Activated CD4-positive, alpha-beta T cell treated with anti-CD3 and anti-CD28 coated beads for 48 hours (primary cell): ENCODE results near the gene OR2A12.
"Not testable (repeated sequence)": the region's sequence is repeated elsewhere in the genome, so short reads cannot be mapped to it uniquely, and the experiment has no call there.

Experiments
- DNase-seq: peaks from one replicate; pipeline ENCODE4 v3.0.0-alpha.2; 2020

The OR2A12 gene, protein sequence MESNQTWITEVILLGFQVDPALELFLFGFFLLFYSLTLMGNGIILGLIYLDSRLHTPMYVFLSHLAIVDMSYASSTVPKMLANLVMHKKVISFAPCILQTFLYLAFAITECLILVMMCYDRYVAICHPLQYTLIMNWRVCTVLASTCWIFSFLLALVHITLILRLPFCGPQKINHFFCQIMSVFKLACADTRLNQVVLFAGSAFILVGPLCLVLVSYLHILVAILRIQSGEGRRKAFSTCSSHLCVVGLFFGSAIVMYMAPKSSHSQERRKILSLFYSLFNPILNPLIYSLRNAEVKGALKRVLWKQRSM

DNA sequence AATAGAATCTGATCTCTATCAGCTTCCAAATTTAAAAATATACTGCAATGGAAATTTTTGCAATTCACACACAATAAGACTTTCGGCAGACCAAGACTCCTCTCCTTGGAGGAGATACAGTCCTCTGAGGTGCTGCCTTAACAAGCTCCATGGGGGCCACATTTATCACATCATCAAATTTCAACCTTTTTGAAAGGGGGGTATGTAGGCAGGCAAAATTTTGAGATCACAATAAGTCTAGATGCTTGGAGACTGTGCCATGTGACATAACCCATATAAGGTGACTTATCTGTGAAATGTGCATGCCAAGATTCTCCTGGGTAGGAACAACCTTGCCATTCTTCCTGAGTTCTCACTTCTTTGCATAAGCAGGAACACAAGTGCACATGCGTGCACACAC lies at the start of gene OR2A12:
Gene OR2A12 (plus strand): TSS at position 301 of the 400 bp plus-strand sequence. CDS start 8,830 bp downstream, outside the sequence.
- no peak for DNase-seq

DNA sequence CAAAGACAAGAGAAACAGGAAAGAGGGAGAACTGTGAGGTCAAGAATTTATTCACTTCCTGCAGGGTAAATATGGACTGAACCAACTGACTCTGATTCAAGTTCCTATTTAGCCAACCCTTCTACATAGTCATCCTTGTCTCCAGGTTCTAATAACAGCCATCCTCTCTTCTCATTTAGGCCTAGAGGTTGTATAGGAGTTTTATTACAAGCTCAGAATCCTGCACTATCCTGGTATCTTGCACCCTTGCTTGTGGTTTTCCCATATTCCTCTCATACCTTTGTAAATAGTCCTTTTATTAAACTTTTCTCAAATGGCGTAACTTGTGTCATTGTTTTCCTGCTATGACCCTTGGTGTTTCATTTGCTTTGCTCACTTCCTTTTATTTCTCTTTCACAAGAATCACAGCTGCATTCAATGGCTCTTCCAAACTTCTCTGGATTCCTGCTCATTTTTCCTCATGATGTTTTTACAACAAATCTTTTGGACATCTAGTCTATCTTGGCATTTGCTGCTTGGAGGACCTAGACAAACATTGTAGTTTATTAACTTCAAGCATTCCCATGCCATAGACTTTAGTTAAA lies 49.7 kb upstream of the OR2A12 start:
- no peak for DNase-seq

- DNase-seq = no peak
Measured at GRCh38 chr7:144037414-144038035, 48.6 kb upstream of the OR2A12 start.

DNA sequence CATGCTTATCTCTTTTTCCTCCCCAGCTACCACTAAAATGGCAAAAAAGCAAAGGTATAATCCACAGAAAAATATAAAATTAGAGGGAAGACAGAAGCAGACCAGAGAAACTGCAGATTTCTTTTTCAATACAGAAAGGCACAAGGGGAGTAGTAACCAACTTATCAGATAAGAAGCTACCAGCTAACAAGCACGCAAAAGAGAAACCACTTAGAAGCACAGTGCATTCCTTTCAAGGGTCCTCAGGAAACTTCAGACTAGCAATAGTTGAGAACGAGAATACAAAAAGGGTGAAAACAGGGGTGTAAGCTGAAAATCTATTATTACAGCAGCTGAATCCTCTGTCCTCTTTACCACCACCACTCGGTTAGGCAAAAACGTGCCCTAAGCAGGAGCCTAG lies 47.2 kb upstream of the OR2A12 start:
- DNase-seq = no peak

GRCh38 chr7:144048648-144049047 lies 37.4 kb upstream of the OR2A12 start, which contains the start of gene OR2A5:
OR2A5 (plus strand) TSS chr7:144048948; CDS start chr7:144050402, 1,454 bp downstream.
- DNase-seq = no peak

DNA sequence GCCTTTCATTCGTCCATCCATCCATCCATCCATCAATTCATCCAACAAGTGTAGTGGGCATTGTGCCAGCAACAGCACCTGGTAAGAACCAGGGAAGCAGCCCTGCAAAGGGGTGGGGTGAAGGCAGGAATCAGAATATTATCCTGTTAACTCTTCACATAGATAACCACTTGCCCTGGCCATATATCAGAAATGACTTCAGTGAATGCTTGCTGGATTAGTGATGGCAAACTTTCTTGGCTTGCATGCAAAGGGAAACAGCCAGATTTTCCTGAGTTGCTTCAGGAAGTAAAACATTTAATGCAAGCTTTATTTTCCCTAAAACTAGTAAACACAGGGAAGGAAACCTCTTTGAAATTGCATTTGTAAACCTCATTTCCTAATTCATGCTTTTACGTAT lies 36.6 kb upstream of the OR2A12 start:
- DNase-seq = no peak

GRCh38 chr7:144050093-144050492 lies 36.0 kb upstream of the OR2A12 start:
- no peak for DNase-seq

GRCh38 chr7:144050884-144051283 lies 35.2 kb upstream of the OR2A12 start:
- DNase-seq = not testable (repeated sequence)

GRCh38 chr7:144057954-144058353 lies 28.1 kb upstream of the OR2A12 start:
- no peak for DNase-seq

DNA sequence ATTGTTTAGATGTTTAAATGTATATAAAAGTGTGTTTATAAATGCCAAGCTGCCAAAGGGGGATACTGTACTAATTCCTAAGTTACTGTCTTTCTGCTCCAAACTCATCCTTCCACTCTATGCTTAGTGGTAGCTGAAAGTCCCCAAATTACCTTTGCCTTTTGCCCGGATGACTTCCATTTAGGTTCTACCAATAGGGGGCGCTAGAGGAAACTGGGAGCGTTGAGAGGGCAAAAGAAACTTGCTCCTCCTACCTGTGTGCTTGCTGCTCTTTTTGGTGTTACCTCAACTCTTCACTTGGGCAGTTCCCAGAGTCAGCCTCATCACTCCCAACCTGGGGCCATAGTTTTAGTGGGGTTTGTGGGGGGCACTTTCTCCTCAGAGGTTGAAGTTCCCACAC lies 22.4 kb upstream of the OR2A12 start:
- DNase-seq = no peak

- no peak for DNase-seq
Measured at GRCh38 chr7:144069511-144069910, 16.6 kb upstream of the OR2A12 start, which contains the start of gene OR2A25. OR2A25 (plus strand) TSS chr7:144069811; CDS start chr7:144074220, 4,409 bp downstream.

DNA sequence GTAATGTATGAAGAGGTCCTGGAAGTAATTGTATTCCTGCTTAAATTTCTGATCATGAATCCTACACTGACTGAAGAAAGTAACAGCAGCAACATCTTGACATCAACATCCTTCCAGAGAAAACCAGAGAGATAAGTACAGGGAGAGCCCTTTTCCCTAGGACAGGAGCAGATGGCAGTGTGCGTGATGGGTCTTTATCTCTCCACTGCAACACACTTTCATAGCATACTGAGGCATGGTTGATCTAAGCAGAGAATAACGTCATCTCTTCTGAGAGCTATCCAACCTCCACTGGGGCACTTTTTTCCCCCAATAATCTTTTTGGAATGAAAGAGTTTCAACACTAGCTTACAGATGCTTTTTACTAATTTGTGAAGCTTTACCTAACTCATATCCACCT lies 16.1 kb upstream of the OR2A12 start:
- DNase-seq = no peak

DNA sequence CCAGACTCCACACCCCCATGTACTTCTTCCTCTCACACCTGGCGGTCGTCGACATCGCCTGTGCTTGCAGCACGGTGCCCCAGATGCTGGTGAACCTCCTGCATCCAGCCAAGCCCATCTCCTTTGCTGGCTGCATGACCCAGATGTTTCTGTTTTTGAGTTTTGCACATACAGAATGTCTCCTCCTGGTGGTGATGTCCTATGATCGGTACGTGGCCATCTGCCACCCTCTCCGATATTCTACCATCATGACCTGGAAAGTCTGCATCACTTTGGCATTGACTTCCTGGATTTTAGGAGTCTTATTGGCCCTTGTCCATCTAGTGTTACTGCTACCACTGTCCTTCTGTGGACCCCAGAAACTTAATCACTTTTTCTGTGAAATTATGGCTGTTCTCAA lies 11.7 kb upstream of the OR2A12 start:
- no peak for DNase-seq

GRCh38 chr7:144086730-144087129 lies 652 bp downstream of the OR2A12 start:
- DNase-seq = no peak

GRCh38 chr7:144087230-144087629 lies 1.2 kb downstream of the OR2A12 start:
- DNase-seq = no peak

DNA sequence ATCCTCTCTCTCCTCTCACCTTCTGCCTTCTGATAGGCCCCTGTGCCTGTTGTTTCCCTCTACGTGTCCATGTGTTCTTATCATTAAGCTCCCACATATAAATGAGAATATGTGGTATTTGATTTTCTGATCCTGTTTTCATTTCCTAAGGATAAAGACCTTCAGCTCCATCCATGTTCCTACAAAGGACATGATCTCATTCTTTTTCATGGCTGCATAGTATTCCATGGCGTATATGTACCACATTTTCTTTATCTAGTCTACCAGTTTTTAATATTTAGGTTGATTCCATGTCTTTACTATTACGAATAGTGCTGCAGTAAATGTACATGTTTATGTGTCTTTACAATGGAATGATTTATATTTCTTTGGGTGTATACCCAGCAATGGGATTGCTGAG lies 4.6 kb downstream of the OR2A12 start:
- no peak for DNase-seq

DNA sequence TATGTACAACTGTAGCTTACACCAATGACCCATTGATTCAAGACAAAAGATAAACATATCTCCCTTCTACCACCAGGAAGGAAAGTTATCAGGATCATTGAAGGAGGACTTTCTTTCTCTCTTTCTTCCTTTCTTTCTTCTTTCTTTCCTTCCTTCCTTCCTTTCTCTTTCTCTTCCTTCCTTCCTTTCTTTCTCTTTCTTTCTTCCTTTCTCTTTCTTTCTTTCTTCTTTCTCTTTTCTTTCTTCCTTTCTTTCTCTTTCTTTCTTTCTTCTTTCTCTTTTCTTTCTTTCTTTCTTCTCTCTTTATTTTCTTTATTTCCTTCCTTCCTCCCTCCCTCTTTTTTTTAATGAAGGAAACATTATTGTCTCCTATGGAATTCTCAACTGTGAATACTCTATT lies 12.7 kb downstream of the OR2A12 start:
- no peak for DNase-seq

- DNase-seq = no peak
Measured at GRCh38 chr7:144100607-144101006, 14.5 kb downstream of the OR2A12 start.

DNA sequence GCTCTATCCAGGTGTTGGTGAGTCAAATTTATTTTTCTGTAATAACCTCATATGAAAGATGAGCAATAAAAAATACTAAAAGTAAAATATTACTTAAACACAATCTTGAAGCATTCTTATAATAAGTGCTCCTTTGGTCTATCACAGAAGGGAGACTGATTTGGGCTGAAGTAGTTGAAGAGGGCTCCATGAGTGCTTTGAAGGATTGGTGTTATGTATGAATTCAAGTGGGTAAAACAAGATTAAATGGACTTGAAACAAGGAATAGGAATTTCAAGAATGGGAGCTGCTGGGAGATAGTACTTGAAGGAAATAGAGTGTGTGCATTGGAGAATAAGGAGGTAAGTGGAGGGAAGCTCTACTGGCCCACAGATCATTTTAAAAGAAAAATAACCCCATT lies 16.0 kb downstream of the OR2A12 start:
- no peak for DNase-seq

GRCh38 chr7:144105211-144105610 lies 19.1 kb downstream of the OR2A12 start:
- DNase-seq = no peak

- no peak for DNase-seq
Measured at GRCh38 chr7:144109283-144109682, 23.2 kb downstream of the OR2A12 start, which contains the start of gene OR2A2. OR2A2 (plus strand) TSS chr7:144109583; CDS start chr7:144109583, 0 bp downstream.

DNA sequence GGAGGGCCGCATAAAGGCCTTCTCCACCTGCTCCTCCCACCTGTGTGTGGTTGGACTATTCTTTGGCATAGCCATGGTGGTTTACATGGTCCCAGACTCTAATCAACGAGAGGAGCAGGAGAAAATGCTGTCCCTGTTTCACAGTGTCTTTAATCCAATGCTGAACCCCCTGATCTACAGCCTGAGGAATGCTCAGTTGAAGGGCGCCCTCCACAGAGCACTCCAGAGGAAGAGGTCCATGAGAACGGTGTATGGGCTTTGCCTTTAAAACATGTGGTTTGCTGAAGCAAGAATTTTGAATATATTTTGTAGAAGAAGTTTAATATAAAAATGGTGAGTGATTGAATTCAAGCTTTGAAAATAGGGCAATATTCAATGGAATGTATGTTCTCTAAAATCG lies 24.2 kb downstream of the OR2A12 start:
- no peak for DNase-seq

DNA sequence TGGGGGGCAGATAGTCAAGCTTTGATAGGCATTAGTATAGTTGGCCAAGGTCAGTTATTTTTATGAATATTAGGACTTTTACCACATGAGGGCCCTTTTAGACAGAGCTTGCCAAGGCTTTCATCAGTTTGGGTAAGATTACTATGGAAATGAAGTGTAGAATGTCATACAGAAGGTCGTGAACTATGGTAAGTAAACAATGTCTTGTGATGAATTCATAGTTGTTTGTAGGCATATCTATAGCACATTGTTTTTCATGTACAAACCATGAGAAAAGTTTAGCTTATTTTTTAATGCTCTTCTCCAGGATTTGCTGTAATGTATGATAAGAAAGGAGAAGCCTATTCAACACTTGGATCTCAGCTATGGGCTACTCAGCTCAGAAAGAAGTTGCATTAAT lies 27.6 kb downstream of the OR2A12 start:
- no peak for DNase-seq

- DNase-seq = no peak
Measured at GRCh38 chr7:144118341-144118740, 32.3 kb downstream of the OR2A12 start.
